ENCODE measurements around the gene FPGS.
"Not testable (repeated sequence)": the region's sequence is repeated elsewhere in the genome, so short reads cannot be mapped to it uniquely, and the experiment has no call there.

FPGS gene

DNA sequence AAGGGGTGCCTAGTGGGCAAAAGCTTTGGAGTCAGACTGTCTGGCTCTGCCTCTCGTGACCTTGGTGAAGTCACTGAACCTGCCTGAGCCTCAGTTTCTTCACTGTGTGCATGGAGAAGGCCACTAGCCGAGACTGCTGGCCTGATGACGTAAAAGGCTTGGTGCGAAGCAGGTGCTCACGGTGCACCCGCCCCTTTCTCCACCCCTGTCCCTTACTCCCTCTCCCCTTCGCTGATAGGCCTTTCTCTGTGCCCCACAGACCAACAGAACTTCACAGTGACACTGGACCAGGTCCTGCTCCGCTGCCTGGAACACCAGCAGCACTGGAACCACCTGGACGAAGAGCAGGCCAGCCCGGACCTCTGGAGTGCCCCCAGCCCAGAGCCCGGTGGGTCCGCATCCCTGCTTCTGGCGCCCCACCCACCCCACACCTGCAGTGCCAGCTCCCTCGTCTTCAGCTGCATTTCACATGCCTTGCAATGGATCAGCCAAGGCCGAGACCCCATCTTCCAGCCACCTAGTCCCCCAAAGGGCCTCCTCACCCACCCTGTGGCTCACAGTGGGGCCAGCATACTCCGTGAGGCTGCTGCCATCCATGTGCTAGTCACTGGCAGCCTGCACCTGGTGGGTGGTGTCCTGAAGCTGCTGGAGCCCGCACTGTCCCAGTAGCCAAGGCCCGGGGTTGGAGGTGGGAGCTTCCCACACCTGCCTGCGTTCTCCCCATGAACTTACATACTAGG is 10.4 kb downstream of the FPGS start:
- no peak for DNase-seq (ENCODE audit: low read depth in 2 of 2)

DNA sequence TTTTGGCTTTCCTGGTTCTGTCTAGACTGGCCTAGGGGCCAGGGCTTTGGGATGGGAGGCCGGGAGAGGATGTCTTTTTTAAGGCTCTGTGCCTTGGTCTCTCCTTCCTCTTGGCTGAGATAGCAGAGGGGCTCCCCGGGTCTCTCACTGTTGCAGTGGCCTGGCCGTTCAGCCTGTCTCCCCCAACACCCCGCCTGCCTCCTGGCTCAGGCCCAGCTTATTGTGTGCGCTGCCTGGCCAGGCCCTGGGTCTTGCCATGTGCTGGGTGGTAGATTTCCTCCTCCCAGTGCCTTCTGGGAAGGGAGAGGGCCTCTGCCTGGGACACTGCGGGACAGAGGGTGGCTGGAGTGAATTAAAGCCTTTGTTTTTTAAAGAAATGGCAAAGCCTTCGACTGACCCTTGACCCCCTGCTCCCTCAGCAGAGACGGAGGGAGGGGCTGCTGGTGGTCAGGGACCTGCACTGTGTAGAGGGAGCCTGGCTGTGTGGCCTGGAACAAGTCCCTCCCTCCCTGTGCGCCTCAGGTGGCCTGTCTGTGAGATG is 11.1 kb downstream of the FPGS start:
- DNase-seq (ENCODE audit: low read depth in 2 of 2) = no peak

GRCh38 chr9:127814619-127815511 is 12.2 kb downstream of the FPGS start:
- DNase-seq (ENCODE audit: low read depth in 2 of 2) = no peak

DNA sequence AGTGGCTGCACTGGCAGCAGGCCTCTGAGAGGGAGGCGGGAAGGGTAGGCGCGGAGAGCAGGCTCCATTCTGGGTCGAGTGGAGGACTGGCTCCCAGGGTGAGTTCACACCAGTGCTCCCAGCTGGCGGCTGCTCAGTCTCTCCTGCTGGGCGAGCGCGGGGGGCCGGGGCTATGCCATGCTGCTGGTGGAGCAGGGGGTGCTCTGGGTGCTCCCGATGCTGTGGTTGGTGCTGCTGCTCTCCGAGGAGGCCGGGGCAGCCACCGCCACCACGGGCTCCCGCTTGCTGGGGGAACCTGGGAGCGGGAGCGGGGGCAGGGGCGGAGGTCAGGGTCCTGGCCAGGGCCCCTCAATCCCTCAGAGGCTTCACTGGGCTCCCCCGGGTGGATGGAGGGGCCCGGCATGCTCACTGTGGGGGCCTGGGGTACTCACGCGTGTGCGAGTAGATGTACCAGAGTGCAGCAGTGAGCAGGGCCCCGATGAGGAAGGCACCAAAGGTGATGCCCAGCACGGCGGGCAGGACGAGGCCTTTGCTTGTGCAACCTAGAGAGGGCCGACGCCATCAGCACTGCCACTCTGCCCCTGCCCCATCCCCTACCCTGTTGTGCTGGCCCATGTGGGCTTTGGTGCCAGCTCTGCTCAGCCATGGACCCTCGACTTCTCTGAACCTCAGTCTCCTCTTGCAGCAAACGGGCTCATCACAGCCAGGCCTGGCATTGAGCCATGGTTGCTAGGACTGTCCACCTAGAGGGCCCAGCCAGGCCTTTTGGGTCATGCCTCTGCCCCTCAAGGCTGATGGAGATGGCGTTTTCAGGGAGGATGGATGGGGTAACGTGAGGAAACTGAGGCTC is 13.1 kb downstream of the FPGS start:
- DNase-seq (ENCODE audit: low read depth in 2 of 2) = no peak

GRCh38 chr9:127816362-127816725 is 13.7 kb downstream of the FPGS start:
- no peak for DNase-seq (ENCODE audit: low read depth in 2 of 2)

- DNase-seq (ENCODE audit: low read depth in 2 of 2) = no peak
These were observed 14.0 kb downstream of the FPGS start for GRCh38 chr9:127816728-127817127.

- DNase-seq (ENCODE audit: low read depth in 2 of 2) = no peak
These were observed 15.3 kb downstream of the FPGS start for GRCh38 chr9:127817881-127818434.

- DNase-seq (ENCODE audit: low read depth in 2 of 2) = no peak
These were observed 15.9 kb downstream of the FPGS start for GRCh38 chr9:127818574-127818973.

DNA sequence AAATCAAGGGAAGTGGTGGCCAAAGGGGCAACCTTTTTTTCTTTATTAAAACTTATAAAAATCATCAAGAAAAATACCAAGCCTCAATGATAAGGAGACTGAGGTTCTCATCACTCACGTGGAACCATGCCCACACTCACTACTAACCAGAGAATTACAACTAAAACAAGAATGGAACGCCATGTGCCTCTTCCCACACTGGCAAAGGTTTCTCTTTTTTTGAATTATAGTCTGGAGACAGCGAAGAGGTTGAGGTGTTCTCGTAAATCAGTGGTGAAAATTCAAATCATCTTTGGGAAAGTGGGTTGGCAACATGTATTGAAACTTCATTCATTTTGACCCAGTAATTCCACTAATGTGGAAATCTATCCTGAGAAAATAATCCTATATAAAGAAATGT is 19.4 kb downstream of the FPGS start:
- DNase-seq (ENCODE audit: low read depth in 2 of 2) = no peak

- DNase-seq (ENCODE audit: low read depth in 2 of 2) = no peak
These were observed 22.8 kb downstream of the FPGS start for GRCh38 chr9:127825319-127826051.

- no peak for DNase-seq (ENCODE audit: low read depth in 2 of 2)
These were observed 23.7 kb downstream of the FPGS start for GRCh38 chr9:127826253-127826913.

- no peak for DNase-seq (ENCODE audit: low read depth in 2 of 2)
These were observed 25.8 kb downstream of the FPGS start for GRCh38 chr9:127828262-127829031.

GRCh38 chr9:127829205-127829906 is 26.7 kb downstream of the FPGS start:
- DNase-seq (ENCODE audit: low read depth in 2 of 2) = no peak

DNA sequence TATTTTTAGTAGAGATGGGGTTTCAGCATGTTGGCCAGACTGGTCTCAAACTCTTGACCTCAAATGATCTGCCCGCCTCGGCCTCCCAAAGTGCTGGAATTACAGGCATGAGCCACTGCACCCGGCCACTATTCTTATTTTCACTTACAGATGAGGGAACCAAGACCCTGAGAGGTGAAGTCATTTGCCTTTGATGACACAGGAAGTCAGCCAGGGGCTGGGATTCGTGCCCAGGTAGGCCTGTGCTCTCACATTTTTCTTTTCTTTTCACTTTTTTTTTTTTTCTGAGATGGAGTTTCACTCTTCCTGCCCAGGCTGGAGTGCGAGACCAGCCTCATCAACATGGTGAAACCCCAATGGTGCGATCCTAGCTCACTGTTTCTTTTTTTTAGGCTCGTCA is 29.6 kb downstream of the FPGS start:
- no peak for DNase-seq (ENCODE audit: low read depth in 2 of 2)

DNA sequence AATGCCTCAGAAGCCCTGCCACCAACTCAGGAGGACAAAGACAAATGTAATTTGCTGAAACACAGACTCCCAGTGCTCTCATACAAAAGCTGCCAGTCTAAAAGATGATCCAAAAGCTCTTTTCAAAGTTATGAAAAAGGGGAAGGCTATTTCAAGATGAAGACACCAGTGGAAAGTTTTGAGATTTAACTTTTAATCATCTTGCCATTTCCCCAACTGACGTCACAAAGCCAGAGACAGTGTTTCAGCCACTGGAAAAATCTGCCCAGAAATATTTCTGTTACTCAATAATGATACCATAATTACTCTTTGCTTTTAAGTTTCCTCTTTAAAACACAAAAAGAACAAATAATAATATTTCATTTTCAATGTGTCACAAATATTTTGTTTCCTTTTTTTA is 30.9 kb downstream of the FPGS start:
- DNase-seq (ENCODE audit: low read depth in 2 of 2) = no peak

DNA sequence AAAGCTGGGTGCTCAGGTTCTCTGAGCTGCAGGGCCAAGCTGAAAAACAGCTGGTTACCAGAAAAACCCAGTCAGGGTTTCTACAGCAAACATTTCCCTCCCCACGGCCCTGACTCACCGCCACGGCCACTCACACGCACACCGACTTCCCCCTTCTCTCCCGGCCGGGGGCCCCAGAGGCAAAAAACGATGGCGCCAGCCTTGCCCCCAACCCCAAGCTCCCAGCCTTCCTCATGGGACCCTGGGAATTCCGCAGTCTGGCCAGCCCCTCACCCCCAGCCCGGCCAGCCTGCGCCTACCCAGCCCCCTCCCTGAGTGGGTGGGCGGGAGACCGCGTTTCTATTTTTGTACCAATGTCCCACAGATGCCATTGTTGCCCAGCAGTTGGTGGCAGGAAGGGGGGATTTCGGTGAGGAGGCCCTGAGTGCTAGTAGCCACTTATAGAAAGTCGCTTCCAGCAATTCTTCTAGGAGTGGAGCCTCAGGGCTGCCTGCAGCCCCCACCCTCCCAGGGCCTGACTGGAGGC is 33.4 kb downstream of the FPGS start:
- peak in 1 of 2 experiments; percentile 23 for DNase-seq (ENCODE audit: low read depth in 2 of 2)

DNA sequence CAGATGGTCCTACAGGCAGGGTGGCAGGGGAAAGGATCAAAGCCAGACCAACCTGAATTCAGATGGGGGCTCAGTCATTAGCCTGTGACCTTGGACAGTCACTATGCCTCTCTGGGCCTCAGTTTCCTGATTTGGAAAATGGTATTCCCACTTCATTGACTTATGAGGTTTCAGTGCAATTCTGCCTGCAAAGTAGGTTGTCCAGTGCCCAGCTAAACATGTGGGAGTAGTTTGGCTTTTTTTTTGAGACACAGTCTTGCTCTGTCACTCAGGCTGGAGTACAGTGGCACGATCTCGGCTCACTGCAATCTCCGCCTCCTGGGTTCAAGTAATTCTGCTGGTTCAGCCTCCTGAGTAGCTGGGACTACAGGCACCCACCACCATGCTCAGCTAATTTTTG is 33.9 kb downstream of the FPGS start:
- DNase-seq (ENCODE audit: low read depth in 2 of 2) = not testable (repeated sequence)

DNA sequence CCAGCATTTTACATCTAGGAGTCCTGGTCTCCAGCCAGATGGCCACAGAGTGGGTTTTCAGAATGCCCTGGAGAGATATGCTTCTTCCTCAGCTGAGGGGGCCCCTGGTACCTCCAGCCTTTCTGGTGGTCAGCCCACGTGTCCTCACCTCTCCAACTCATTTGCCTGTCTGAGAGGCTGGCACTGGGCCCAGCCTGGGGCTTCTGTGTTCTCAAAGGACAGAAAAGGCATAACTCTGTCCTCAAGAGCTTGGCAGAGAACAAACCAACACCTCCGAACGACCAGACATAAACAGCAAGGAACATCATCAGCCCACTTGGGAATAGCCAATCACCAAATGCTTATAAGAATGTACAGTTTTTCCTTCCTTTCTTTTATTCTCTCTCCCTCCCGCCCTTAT is 34.7 kb downstream of the FPGS start:
- no peak for DNase-seq (ENCODE audit: low read depth in 2 of 2)

Measured in fibroblast of skin of left biceps (primary cell).